ENCODE data around the gene APOL6. TPM values are rescaled to one million over a fixed set of nuclear protein-coding genes. Genes with fewer than 3 reads are reported as not detected.
A peak's percentile ranks its signal among the peaks of the same experiment; 100 is the strongest.

APOL6 gene
- total and polyA plus RNA-seq, 9 of the 15 experiments (the other 6 are each of a cell fraction or from before 2014, with no cell fraction given), result 0.29 to 1.2 (median 0.70) TPM

DNA sequence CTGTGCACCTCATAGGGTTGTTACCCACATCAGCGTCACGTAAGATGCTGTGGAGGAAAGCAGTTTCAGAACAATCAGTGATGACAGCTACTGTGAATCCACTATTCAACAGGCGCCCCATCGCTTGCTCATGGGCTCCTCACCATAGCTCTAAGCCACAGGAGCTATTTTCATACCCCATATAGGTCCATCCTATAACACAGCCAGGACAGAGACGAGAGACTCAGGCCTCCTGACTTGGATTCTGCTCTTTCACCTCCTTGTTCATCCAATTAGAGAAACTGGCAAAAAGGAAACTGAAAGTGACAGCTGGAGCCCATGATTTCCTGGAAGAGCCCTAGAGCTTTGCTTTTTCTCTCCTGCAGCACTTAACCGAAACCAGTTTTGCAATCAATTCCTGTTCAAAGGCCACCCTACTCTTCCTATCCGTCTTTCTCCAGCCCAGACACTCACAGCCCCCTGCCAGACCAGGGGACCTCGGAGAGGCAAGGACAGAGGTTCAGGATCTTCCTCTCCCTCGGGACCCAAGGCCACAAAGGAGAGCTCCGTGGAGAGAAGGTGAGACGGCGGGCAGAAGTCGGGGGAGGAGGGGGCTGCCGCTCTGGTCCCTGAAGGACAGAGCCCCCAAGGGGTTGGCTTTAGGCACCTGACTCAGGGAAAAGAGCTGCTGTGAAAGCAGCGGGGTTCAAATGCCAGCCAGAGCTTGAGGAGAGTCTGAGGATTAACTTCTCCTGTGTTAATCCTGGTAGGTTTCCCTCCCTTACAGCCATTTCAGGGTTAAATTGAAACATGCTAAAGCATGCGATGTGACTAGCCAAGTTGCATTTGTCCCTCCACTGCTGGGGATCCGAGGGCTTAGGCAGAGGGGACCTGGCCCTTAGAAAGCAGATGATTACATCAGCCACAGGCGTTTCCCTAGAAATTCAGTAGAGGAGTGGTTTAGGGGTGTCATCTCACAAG, at the start of gene APOL6 (continued):
- no peak; the same call in 1 of the 2 replicates for TF ChIP-seq NR2C1 (IDR thresholded peaks at IDR 0.05)
- peak; percentile 61; the same call in 1 of the 2 replicates for TF ChIP-seq NR2C1 (tag; IDR thresholded peaks at IDR 0.05)
- no peak for TF ChIP-seq ZNF184 (CRISPR knock-in tag; IDR thresholded peaks at IDR 0.05)
- no peak for TF ChIP-seq CHD2 (IDR thresholded peaks at IDR 0.05; ENCODE audit: low read depth, low read length)
- TF ChIP-seq, protein P1, sequence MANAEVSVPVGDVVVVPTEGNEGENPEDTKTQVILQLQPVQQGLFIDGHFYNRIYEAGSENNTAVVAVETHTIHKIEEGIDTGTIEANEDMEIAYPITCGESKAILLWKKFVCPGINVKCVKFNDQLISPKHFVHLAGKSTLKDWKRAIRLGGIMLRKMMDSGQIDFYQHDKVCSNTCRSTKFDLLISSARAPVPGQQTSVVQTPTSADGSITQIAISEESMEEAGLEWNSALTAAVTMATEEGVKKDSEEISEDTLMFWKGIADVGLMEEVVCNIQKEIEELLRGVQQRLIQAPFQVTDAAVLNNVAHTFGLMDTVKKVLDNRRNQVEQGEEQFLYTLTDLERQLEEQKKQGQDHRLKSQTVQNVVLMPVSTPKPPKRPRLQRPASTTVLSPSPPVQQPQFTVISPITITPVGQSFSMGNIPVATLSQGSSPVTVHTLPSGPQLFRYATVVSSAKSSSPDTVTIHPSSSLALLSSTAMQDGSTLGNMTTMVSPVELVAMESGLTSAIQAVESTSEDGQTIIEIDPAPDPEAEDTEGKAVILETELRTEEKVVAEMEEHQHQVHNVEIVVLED (CRISPR knock-in tag; IDR thresholded peaks at IDR 0.05), result no peak
- TF ChIP-seq, protein P2, sequence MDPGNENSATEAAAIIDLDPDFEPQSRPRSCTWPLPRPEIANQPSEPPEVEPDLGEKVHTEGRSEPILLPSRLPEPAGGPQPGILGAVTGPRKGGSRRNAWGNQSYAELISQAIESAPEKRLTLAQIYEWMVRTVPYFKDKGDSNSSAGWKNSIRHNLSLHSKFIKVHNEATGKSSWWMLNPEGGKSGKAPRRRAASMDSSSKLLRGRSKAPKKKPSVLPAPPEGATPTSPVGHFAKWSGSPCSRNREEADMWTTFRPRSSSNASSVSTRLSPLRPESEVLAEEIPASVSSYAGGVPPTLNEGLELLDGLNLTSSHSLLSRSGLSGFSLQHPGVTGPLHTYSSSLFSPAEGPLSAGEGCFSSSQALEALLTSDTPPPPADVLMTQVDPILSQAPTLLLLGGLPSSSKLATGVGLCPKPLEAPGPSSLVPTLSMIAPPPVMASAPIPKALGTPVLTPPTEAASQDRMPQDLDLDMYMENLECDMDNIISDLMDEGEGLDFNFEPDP (CRISPR knock-in tag; IDR thresholded peaks at IDR 0.05), result no peak
- TF ChIP-seq SIX5 (IDR thresholded peaks at IDR 0.05; ENCODE audit: borderline replicate concordance in 1 of 2, insufficient read depth in 1 of 2, low read depth in 1 of 2, low read length in 2 of 2), result no peak
- TF ChIP-seq, protein P3, sequence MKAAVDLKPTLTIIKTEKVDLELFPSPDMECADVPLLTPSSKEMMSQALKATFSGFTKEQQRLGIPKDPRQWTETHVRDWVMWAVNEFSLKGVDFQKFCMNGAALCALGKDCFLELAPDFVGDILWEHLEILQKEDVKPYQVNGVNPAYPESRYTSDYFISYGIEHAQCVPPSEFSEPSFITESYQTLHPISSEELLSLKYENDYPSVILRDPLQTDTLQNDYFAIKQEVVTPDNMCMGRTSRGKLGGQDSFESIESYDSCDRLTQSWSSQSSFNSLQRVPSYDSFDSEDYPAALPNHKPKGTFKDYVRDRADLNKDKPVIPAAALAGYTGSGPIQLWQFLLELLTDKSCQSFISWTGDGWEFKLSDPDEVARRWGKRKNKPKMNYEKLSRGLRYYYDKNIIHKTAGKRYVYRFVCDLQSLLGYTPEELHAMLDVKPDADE (conservative IDR thresholded peaks at IDR 0.05; ENCODE audit: control insufficient read depth, low read depth, low read length), result no peak
- TF ChIP-seq, protein P4, sequence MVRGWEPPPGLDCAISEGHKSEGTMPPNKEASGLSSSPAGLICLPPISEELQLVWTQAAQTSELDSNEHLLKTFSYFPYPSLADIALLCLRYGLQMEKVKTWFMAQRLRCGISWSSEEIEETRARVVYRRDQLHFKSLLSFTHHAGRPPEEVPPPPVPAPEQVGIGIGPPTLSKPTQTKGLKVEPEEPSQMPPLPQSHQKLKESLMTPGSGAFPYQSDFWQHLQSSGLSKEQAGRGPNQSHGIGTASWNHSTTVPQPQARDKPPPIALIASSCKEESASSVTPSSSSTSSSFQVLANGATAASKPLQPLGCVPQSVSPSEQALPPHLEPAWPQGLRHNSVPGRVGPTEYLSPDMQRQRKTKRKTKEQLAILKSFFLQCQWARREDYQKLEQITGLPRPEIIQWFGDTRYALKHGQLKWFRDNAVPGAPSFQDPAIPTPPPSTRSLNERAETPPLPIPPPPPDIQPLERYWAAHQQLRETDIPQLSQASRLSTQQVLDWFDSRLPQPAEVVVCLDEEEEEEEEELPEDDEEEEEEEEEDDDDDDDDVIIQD (CRISPR knock-in tag; IDR thresholded peaks at IDR 0.05), result no peak
- no peak for TF ChIP-seq SREBF1 (IDR thresholded peaks at IDR 0.05; ENCODE audit: borderline replicate concordance, low read depth, low read length)
- TF ChIP-seq, protein P5, sequence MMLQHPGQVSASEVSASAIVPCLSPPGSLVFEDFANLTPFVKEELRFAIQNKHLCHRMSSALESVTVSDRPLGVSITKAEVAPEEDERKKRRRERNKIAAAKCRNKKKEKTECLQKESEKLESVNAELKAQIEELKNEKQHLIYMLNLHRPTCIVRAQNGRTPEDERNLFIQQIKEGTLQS (IDR thresholded peaks at IDR 0.05), result peak; percentile 78
- TF ChIP-seq, protein P5 (CRISPR knock-in tag; conservative IDR thresholded peaks at IDR 0.05), result no peak
- TF ChIP-seq ZNF717 (CRISPR knock-in tag; IDR thresholded peaks at IDR 0.05), result no peak
- TF ChIP-seq ZFP30 (CRISPR knock-in tag; IDR thresholded peaks at IDR 0.05; ENCODE audit: borderline replicate concordance), result no peak
- no peak for TF ChIP-seq SETDB1 (IDR thresholded peaks at IDR 0.05; ENCODE audit: low read length)
- no peak for TF ChIP-seq MYC (IDR thresholded peaks at IDR 0.05; ENCODE audit: low read depth, low read length)
- TF ChIP-seq MYC (CRISPR knock-in tag; IDR thresholded peaks at IDR 0.05; ENCODE audit: borderline replicate concordance, low read depth), result peak; percentile 15; the same call in 1 of the 2 replicates
- TF ChIP-seq CBFA2T2 (conservative IDR thresholded peaks at IDR 0.05), result no peak
- no peak for TF ChIP-seq MTF1 (CRISPR knock-in tag; IDR thresholded peaks at IDR 0.05; ENCODE audit: borderline replicate concordance)
- TF ChIP-seq TAL1 (IDR thresholded peaks at IDR 0.05), result no peak
- TF ChIP-seq ZC3H8 (IDR thresholded peaks at IDR 0.05), result no peak
- TF ChIP-seq RBM15 (IDR thresholded peaks at IDR 0.05; ENCODE audit: insufficient read depth, low read length), result no peak
